HCEC 1CT (cell line): ENCODE measurements around the gene GOLGA6L7.
"Not testable (repeated sequence)": the region's sequence is repeated elsewhere in the genome, so short reads cannot be mapped to it uniquely, and the experiment has no call there.

ENCODE experiments used
- DNase-seq: peaks from one replicate; pipeline ENCODE4 v3.0.0-alpha.2; 2017

The GOLGA6L7 gene

DNA sequence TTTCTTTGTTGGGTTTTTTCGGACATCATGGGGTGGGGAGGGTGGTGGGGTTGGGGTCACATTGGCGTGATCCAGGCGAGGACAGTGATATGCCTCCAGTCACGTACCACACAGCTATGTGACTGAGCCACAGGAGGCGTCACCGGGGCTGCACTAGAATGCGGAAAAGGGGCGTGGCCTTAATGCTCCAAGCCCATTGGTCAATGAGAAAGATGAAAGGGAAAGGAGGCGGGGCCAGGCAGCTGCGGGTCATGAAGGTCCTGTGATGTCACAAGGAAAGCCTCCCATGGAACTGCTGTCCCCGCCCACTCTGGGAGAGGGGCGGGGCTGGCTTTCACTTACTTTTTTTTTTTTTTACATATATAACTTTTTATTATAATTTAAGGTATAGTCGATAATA lies at the start of gene GOLGA6L7:
Gene GOLGA6L7 (minus strand): TSS at position 124 of the 400 bp plus-strand sequence. CDS start 95 bp downstream, at position 29.
- not testable (repeated sequence) for DNase-seq

GRCh38 chr15:28897861-28898585 lies 49.6 kb upstream of the GOLGA6L7 start:
- DNase-seq = no peak

DNA sequence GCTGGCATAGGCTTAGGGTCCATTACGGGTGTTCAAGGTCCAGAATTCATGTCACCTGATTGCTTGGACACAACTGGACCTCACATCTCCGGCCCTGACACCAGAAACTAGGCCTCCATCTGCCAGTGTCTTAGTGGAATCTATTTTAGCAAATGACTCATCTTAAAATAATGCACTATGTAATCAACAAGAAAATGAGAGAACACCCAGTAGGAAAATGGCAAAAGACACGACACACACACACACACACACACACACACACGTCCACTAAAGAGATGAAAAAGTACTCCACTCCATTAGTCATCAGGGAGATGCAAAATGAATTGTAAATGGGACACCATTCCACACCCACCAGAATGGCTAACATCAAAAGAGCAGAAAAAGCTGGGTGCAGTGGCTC lies 48.5 kb upstream of the GOLGA6L7 start:
- peak; percentile 88 for DNase-seq

- no peak for DNase-seq
Measured at GRCh38 chr15:28895566-28895965, 47.1 kb upstream of the GOLGA6L7 start.

- no peak for DNase-seq
Measured at GRCh38 chr15:28895146-28895545, 46.7 kb upstream of the GOLGA6L7 start.

- no peak for DNase-seq
Measured at GRCh38 chr15:28894631-28895030, 46.2 kb upstream of the GOLGA6L7 start.

GRCh38 chr15:28892789-28893610 lies 44.6 kb upstream of the GOLGA6L7 start:
- DNase-seq = peak; percentile 22

GRCh38 chr15:28891588-28891987 lies 43.1 kb upstream of the GOLGA6L7 start:
- no peak for DNase-seq

DNA sequence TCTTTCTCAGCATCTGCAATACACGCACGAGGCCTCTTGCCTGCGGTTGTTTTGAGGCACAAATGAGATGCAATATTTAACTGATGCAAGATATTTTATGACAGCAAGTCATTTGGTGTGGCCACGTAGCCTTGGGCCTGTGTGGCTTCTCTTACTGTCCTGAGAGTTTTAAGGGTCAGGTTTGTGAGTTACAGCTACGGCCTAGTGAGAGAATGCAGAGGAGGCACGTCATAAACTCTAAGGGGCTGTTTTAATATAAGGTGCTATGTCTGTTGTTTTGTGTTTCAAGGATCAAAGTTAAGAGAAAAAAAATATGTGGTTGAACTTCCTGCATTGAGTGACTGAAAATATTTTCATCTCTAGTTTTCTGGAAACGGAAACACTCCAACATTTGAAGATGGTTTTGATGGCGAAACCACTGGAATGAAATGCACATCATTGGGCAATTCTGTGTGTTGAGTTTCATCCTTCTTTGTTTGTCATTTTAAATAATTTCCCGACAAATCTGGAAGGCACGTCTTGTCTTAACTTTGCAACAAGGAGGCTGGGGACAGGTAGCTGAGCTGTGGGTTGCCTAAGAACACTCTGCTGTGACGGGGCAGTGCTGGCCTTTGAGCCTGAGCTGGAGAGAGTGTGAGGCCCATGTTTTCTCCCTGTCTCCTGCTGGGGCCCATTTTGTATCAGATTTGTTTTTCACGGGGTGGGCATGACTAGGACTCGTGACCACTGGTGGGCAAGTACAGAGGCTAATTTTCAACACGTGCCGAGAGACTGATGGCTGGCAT lies 42.5 kb upstream of the GOLGA6L7 start:
- DNase-seq = no peak

DNA sequence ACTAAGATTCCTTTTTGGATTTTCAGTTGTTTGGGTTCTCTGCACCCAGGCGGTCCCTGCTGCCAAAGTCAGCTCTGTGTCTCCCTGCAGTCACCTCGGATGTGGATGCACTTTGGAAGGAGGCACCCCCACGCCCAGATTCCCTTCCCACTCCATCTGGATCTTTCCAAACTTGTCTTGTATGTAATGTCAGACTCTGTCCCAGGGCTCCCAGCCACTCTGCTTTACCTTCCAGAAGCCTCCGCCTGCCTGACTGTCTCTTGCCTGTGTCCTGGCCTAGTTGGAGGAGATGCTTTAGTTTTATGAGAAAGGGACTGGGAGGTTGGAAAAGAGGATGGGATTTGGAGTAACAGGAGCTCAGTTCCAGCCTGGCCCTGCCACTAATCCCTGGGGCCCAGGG lies 41.8 kb upstream of the GOLGA6L7 start:
- DNase-seq = not testable (repeated sequence)

DNA sequence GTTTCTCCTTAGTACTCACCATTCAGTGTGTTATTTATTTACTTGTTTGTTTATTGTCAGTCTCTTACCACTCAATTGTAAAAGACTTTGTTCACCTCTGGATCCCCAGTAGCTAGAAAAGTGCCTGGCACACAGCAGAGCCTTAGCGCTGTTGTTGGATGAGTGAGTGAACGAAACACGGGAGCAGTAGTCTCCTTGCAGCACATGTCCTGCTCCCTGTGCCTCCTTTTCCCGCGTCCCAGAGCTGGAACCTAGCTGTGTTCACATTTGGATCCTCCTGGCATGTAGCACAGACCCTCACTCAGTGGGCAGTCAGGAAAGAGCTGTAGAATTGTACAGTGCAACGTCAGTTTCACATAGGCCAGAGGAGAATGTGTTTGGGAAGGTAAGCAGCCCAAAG lies 41.4 kb upstream of the GOLGA6L7 start:
- DNase-seq = not testable (repeated sequence)

DNA sequence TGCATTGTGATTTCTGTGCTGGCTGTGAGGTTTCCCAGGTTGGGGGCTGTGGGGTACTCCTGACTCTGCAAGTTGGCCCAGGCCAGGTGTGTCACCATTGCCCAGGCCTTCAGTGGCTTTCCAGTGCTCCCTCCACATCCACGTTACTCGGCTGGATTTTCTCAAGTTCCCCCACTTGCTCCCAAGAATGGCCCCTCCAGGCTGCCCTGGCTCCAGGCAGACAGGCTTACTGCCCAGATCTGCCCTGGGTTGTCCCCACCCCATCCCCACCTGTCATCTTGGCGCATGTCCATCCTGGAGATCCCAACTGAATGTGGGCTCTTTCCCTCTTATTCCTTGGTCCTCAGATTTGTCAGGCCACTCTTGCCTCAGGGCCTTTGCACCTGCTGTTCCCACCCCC lies 40.9 kb upstream of the GOLGA6L7 start:
- no peak for DNase-seq

DNA sequence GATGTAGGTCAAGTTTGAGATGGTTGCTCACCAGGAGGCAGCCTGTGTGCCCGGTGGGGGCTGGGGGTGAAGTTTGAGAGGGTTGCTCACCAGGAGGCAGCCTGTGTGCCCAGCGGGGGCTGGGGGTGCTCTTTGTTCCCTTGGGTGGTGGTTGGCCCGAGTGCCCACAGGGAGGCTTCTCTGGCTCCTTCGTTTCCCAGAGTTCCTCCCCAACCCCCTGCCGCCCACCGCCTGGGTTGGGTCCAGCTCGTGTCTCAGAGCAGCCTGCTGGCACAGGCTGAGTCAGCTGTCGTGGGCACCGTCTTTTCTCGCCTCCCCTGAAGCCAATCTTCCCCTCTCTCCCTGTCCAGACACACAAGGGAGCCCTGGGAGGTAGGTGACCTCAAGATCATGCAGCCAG lies 40.5 kb upstream of the GOLGA6L7 start:
- no peak for DNase-seq

DNA sequence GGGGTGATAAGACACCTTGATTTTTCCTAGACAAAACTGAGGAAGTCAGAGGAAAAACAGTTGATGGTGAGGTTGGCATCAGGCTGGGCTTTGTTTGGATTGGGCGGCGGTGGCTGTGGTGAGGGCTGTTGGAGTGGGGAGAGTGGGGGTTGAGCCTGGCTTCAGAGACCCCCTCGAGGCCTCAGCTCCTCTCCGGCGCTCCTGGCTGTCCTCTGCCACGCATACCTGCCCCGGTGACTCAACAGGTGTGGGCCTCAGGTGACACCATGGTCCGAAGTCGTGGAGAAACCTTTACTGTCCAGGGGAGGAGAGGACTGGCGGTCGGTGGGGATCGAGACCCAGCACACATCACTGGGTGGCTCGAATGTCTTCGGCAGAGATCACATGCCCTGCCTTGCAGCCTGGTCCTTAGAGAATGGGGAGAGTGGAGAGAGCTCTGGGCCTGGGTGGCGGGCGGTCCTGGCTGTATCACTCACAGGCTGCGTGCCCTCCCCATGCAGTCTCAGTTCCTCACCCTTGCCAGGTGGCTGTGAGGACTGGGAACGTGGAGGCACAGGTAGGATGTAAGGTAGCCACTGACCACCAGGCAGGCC lies 40.0 kb upstream of the GOLGA6L7 start:
- no peak for DNase-seq

DNA sequence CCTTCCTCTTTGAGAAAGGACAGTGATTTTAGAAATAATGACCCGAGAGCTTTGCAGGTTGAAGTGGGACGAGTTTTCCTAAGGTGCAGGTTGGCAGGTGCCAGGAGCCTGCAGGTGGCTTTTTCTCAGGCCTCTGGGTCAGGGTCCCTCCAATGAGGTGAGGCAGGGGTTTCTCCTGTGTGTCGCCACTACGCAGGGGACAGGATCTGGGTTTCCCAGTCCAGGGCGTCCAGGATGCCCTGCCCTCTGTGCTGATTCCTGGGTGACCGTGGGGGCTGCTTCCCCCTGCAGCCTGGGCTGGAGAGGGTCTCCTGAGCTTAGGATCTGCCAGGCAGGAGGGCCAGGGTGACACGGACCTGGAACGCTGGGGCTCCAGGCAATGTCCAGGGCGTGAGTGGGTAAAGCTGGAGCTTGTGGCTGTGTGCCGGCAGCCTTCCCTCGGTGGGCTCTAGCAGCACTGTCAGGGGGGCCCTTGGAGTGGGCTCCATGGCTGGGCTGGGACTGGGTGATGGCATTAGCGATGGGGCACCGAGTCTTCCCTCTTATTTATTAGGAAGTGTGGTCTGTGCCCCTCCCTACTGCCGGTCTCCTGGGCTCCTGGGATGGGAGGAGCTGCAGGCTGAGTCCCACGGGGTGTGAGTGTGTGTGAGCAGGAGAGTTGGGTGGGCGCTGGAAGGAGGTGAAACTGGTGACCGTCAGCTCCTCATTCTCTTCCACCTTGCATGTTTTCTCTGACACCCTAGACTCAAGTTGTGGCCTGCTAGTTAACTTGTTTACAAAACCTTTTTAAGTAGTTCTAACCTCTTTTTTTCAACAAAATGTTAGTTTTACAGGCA lies 39.1 kb upstream of the GOLGA6L7 start:
- no peak for DNase-seq

DNA sequence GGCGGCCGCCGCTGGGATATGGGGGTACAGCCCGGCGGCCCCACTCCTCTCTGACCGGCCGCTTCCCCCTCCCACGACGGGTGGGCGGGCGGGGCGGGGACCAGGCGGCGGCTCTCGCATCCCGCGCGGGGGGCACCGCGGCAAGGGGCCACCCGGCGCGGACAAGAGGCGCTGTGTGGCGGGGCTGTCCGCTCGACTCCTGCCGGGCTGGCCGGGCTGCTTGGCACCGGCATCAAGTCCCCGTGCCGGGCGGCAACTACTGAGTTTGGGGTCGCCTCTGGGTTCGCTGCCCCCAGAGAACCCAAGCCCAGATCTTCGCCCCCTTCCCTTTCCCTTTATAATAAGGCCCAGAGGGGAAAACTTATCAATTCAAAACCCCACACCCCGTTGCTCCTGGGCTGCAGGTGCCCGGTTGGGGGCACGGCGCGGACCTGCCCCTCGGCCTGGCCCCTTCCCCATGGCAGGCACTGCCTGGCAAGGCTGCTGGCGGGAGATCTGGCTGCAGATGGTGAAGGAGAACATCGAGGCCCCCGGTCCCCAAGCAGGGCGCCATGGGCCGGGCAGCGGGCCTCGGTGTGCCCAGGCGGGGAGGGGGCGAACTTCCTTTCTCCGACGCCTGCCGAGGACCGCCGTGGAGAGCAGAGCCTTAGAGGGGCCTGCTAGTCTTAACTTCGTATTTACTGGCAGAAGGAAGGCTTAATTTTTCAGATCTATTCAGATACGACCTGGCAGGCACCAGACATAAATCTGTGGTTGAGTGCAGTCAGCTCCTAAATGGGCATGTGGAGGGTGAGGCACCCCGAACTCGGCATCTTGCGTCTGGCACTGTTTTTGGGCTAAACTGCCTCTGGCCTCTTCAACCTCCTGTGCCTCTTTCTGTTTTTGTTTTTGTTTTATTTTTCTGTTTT lies 38.2 kb upstream of the GOLGA6L7 start:
- DNase-seq = no peak

DNA sequence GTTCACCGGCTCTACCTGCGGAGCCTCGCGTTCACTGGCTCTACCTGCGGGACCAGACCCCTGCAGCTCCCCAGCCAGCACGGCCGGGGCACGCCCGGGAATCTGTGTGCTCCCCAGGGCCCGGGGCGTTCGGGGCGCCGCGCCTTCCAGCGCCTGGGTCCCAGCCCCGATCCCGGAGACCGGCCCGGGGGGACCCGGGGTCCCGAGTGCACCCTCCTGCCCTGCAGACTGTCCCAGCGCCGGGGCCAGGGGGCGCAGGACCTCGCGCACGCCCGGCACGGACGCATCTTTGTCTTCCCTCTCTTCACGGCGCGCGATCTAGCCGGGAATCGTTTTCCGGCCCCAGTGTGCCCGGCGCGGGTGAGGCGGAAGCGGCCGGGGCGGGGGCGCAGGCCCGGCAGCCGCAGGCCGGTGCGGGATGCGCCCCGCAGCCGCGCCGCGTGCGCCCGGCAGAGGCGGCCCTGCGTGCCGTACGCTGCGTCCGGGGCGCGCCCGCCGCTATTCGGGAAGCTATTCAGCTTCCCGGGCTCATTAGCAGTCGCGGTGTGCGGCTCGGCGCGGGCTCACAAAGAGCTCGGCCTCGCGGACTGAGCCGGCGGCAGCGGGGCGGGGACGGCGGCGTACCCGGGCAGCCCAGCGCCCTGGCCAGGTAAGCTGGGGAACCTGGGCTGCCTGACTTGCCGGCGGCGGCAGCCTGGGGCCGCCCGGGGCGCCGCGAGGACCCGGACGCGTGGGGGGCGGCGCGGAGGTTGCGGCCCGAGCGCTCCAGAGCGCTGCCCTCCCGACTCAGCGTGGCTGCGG lies 37.4 kb upstream of the GOLGA6L7 start, which contains the start of gene APBA2:
Gene APBA2 (plus strand): TSS at position 345 of the 801 bp plus-strand sequence. CDS start 167,911 bp downstream, outside the sequence.
- peak; percentile 24 for DNase-seq

DNA sequence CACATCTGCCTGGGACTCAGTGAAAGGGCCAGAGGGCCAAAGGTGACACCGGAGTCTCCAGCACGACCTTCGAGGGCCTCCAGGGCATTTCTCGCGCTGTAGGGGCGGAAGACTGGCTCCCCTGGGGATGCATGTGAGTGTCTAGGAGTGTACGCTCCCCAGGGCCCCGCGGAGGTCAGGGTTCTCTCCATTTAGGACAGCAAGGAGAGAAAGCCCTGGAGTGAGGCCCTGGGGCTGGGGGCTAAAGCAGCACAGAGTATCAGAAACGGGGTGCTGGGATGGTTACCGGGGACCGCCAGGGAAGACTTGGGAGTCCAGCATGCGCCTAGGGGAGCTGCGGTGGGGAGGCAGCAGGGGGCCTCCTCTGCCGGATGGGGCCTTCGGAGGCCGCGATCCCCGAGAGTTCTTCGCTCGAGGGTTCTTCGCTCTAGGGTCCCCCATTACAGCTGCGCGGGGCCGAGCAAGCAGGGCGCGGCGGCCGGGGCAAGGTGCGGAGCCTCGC lies 36.7 kb upstream of the GOLGA6L7 start:
- no peak for DNase-seq

DNA sequence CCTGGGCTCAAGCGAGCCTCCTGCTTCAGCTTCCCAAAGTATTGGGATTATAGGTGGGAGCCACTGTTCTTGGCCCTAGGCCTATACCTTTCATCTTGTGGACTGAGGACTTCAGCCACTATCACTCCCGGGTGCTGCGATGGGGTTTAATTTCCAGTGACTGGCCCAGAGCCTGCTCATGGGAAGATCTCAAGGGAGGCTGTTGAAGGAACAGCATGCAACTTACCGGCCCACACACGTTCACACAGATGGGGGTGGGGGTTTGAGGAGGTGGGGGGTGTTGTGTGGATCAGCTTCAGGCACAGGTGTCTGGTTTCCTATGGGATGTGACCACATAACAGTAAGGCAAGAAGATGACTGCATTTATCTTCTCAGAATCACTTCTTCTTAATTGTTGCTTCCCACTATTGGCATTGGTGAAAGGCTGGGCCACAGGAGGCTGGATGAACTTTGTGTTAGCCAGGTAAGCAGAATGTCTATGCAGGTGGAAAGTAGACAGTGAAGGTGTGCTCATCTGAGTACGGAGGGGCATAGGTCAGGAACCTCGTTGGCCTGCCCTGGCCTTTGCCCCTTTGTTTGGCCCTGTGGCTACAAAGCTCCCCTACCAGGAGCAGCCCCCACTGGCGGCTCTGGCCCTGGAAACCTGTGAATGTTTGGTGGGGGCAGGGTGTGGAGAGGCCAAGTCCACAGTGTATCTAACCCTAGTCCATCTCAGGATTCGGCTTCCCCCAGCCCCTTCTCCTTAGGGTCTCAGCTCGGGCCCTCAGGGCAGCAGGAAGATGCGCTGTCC lies 35.9 kb upstream of the GOLGA6L7 start:
- DNase-seq = no peak
